Fibroblast of villous mesenchyme (primary cell): Measurements from ENCODE around the gene YWHAB. TPM values are rescaled to one million over a fixed set of nuclear protein-coding genes. Genes with fewer than 3 reads are reported as not detected.

Experiments used
- DNase-seq: peaks from one replicate; pipeline ENCODE4 v3.0.0-alpha.2; 2010; ENCODE audit warnings: low read depth
- H3K4me3 ChIP-seq: 2 replicates; pipeline ENCODE4 v1.5.1; 2011; ENCODE audit warnings: low read depth, mild to moderate bottlenecking, low read length
- total RNA-seq: library from RNA; depleted of rRNA; stranded (reverse); fragments of >200 nt; gene quantifications from 2 replicates; pipeline ENCODE4 v1.2.3, GENCODE V29; 2012
- TF ChIP-seq, protein P1 (sequence below): IDR thresholded peaks from 2 replicates; pipeline ENCODE4 v1.5.1; 2012; ENCODE audit warnings: low read depth, mild to moderate bottlenecking, low read length; ENCODE audit not compliant: insufficient read depth

YWHAB gene
- total RNA-seq, 1 donor = 147 TPM

DNA sequence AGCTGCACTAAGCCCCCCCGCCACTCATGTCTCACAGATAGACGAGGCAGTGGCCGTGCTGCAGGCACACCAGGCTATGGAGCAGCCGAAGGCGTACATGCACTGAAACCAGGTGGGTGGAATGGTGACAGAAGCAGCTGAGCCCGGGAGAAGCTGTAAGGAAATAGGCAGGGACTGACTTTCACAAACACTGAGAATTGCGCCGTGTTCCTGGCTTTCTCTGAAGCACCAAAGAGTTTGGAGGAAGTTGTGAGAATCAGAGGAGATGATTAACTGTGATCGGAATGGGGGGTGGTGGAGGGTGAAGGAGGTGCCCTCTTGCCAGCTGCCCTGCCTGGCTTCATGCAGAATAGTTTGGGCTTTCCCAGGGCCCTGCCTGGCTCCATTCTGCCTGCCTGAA, 53.1 kb downstream of the YWHAB start:
- TF ChIP-seq, protein P1, sequence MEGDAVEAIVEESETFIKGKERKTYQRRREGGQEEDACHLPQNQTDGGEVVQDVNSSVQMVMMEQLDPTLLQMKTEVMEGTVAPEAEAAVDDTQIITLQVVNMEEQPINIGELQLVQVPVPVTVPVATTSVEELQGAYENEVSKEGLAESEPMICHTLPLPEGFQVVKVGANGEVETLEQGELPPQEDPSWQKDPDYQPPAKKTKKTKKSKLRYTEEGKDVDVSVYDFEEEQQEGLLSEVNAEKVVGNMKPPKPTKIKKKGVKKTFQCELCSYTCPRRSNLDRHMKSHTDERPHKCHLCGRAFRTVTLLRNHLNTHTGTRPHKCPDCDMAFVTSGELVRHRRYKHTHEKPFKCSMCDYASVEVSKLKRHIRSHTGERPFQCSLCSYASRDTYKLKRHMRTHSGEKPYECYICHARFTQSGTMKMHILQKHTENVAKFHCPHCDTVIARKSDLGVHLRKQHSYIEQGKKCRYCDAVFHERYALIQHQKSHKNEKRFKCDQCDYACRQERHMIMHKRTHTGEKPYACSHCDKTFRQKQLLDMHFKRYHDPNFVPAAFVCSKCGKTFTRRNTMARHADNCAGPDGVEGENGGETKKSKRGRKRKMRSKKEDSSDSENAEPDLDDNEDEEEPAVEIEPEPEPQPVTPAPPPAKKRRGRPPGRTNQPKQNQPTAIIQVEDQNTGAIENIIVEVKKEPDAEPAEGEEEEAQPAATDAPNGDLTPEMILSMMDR = no peak
- DNase-seq = no peak
- H3K4me3 ChIP-seq = no peak overlapping the region

DNA sequence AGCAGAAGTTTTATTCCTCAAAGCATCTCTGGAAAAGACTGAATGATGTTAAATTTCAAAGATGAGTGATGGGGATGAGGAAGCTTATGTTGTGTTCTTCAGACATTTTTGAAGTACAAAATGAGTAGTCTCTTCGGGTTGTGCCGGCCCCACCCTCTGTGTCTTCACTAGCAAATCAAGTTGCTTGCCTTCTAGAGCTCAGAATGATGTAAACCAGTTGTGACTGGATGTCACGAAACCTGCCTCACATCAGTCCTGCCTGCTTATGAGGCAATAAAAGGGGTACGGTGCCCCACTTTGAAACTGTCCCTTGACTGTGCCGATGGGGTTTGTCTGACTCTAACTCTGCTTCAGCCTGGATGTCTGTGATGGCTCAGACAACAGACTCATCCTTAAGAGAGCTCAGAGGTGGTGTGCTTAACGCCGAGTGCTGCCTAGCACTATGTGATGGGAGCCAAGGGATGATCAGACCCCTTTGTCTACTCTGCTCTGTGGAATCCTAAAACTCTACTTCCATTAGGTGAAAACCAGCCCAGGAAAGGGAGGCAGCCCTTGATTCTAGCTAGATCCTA, 55.7 kb downstream of the YWHAB start:
- TF ChIP-seq, protein P1 = no peak
- no peak for DNase-seq

DNA sequence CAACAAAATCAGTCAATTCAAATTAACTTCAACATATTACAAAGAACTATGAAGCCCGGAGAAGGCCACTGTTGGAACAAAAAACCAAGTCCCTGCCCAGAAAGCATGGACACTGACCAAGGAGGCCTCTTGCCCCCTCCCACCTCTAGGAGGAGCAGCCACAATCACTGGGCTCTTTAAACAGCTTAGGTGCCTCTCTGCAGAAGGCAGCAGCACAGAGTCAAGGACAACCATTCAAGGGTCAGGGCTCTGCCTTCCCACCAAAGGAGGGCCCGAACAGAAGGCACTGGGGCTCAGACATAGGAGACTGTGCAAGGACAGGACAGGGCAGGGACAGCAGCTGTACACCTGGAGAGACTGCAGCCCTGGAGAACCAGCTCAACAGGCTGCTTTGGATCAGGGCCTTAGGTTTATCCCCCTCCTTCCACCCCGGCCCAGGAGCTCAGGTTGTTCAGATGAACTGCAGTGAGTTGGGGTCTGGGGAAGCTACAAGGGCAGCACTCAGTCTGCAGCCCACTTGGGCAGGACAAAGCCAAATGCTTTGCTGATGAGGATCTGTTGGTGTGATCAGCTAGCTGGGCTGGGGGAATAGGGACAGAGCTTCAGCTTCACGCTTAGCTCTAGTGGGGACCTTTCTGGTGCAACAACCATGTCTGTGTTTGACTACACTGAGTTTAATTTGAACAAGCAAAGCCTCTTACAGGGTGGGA, 56.9 kb downstream of the YWHAB start:
- DNase-seq = no peak
- TF ChIP-seq, protein P1 = no peak
- no peak overlapping the region for H3K4me3 ChIP-seq

More for the DNA sequence above, 55.7 kb downstream of the YWHAB start:
- no peak overlapping the region for H3K4me3 ChIP-seq

DNA sequence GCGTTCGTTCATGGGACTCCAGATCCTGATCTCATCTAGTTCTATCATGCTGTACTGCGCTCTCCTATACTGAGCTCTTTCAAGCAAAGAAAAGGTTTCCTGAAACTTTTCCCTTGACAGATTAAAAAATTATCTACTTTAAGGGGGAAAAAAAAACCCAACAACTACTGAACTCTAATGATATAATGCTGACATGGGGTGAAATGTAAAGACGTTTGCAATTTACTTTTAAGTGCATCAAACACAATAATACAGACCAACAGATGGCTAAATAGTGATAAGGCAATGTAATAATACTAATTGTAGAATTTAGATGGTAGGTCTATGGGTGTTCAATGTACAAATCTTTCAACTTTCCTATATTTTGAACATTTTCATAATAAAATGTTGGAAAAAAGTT, 58.3 kb downstream of the YWHAB start:
- no peak for DNase-seq
- no peak overlapping the region for H3K4me3 ChIP-seq
- TF ChIP-seq, protein P1 = no peak

DNA sequence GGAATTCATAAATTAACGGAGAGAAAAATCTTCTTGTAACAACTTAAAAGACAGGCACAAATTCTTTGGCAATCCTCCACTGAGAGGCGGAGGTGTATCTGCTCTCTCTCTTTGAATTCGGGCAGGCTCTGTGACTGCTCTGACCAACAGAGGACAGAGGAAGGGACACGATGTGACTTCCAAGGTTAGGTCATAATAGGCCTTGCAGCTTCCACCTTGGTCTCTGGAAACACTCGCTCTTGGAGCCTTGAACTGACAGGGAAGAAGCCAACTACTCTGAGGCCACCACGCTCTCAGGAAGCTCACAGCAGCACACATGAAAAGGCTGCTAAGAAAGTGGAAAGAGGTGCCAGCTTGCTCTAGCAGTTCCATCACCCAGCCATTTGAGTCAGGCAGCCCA, 59.8 kb downstream of the YWHAB start:
- no peak overlapping the region for H3K4me3 ChIP-seq
- TF ChIP-seq, protein P1 = no peak
- no peak for DNase-seq

DNA sequence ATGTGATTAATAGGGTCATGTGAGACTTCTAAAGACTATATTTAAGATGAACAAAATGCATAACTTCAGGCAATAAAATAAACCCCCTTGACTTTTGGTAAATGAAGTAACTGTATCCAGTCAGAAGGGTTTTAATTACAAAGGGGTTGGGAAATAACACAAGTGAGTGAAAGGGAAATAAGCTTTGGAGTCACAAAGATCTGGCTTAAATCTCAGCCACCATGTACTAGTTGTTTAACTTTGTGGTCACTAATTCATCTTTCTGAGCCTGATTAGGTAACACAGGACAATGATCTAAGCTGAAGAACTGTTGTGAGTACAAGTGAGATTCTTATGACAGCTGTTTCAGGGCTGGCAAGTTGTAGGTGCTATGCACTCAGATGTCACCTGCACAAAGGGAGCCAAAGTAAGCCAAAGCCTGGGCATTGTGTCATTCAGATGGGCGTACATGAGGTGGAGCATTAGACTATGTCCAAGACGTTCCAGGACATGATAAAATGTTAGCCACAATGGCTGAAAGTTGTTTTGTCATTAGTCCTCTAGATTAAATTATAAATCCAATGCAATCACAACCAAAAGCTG, 60.9 kb downstream of the YWHAB start:
- peak; percentile 64 for DNase-seq
- no peak overlapping the region for H3K4me3 ChIP-seq
- TF ChIP-seq, protein P1 = no peak
